ENCODE results near the gene CADM1. TPM values are rescaled to one million over a fixed set of nuclear protein-coding genes. Genes with fewer than 3 reads are reported as not detected.
A peak's percentile ranks its signal among the peaks of the same experiment; 100 is the strongest.

The CADM1 gene
- total and polyA plus RNA-seq, 10 of the 15 experiments (the other 5 are each of a cell fraction or from before 2014, with no cell fraction given) = 0.03 to 0.48 (median 0.15) TPM; not detected in 3

GRCh38 chr11:115471367-115471766 lies 32.8 kb downstream of the CADM1 start:
- Histone ChIP-seq H2AFZ (ENCODE audit: control insufficient read depth, low read depth, low read length) (no peak overlapping the region), H3K36me3 (ENCODE audit: control insufficient read depth in 2 of 2, insufficient read depth in 2 of 2, low read length in 1 of 2) (no peaks in the 10 kb centered on the region), H3K9me3 (replicated peaks; ENCODE audit: control insufficient read depth, insufficient read depth, low read length) (no peaks in the 10 kb centered on the region), H3K4me1 (ENCODE audit: control insufficient read depth, insufficient read depth, low read length) (peaks cover 6% of the 10 kb centered on the region), H3K9ac (ENCODE audit: control insufficient read depth, insufficient read depth, low read length) (no peak overlapping the region), H3K4me3 (no peak overlapping the region), H4K20me1 (ENCODE audit: control insufficient read depth, insufficient read depth) (no peaks in the 10 kb centered on the region), H3K27ac (ENCODE audit: control insufficient read depth, insufficient read depth) (no peak overlapping the region), H3K27me3 (replicated peaks in 1 of 2; ENCODE audit: control insufficient read depth in 2 of 2, insufficient read depth in 2 of 2, low read length in 1 of 2) (peaks cover 0 to under 1% of the 10 kb centered on the region in 2 experiments; a peak in 1 of 4 replicates), H3K4me2 (ENCODE audit: control insufficient read depth, insufficient read depth) (no peak overlapping the region), H3K79me2 (ENCODE audit: control insufficient read depth, insufficient read depth, low read length) (no peaks in the 10 kb centered on the region)
- peak; percentile 40 for DNase-seq (ENCODE audit: low read depth, low spot score)
- peak; percentile 74 for ATAC-seq
- in situ Hi-C loops (cut with MboI) (no loop called here), intact Hi-C loops (cut with micrococcal nuclease; ENCODE audit: unreplicated experiment) (no loop called here)
- no TSS peak for BruUV-seq (replicated peaks)
- TF ChIP-seq JUNB (IDR thresholded peaks at IDR 0.05) (peak; percentile 13; the same call in 1 of the 2 replicates), ZNF274 (IDR thresholded peaks at IDR 0.05; ENCODE audit: insufficient read depth, insufficient read length) (no peak)
- ChIA-PET POLR2A (no interaction called here), CTCF (interaction anchor here (1.2 kb wide), 1 partner anchor 25 kb away, joined by 3 read pairs; no protein-coding TSS in a partner anchor), SMC1A (ENCODE audit: uncharacterized antibody, unreplicated experiment) (interaction anchor here (1.0 kb wide), 1 partner anchor 51 kb away, joined by 3 read pairs; no protein-coding TSS in a partner anchor), RAD21 (ENCODE audit: unreplicated experiment) (no interaction called here)
- 2% methylated on average over 3 of the region's 3 CpGs for WGBS (ENCODE audit: insufficient coverage, insufficient replicate concordance, low lambda C conversion rate, missing lambda C conversion rate)
- no peak for FAIRE-seq

GRCh38 chr11:115470928-115471327 lies 33.3 kb downstream of the CADM1 start:
- H3K4me3 ChIP-seq = no peak overlapping the region
- BruUV-seq (replicated peaks) = no TSS peak

More at GRCh38 chr11:115470928-115471327, 33.3 kb downstream of the CADM1 start:
- no peak overlapping the region for H3K9ac ChIP-seq (ENCODE audit: control insufficient read depth, insufficient read depth, low read length)
- no peaks in the 10 kb centered on the region for H3K27me3 ChIP-seq (replicated peaks in 1 of 2; ENCODE audit: control insufficient read depth in 2 of 2, insufficient read depth in 2 of 2, low read length in 1 of 2)
- ChIA-PET CTCF (interaction anchor here (1.2 kb wide), 1 partner anchor 25 kb away, joined by 3 read pairs; no protein-coding TSS in a partner anchor), RAD21 (ENCODE audit: unreplicated experiment) (no interaction called here), SMC1A (ENCODE audit: uncharacterized antibody, unreplicated experiment) (interaction anchor here (1.0 kb wide), 1 partner anchor 51 kb away, joined by 3 read pairs; no protein-coding TSS in a partner anchor), POLR2A (no interaction called here)
- TF ChIP-seq KLF5 (IDR thresholded peaks at IDR 0.05; ENCODE audit: partially characterized antibody) = no peak
- TF ChIP-seq HDAC6 (IDR thresholded peaks at IDR 0.05; ENCODE audit: unreplicated experiment) = no peak
- TF ChIP-seq USF2 (IDR thresholded peaks at IDR 0.05; ENCODE audit: borderline replicate concordance, low read depth, low read length) = no peak
- TF ChIP-seq MEF2B (IDR thresholded peaks at IDR 0.05; ENCODE audit: partially characterized antibody, poor library complexity, severe bottlenecking) = no peak
- no peak for TF ChIP-seq IRF5 (IDR thresholded peaks at IDR 0.05; ENCODE audit: borderline replicate concordance)
- no peak for TF ChIP-seq IKZF1 (conservative IDR thresholded peaks at IDR 0.05)
- TF ChIP-seq PML (IDR thresholded peaks at IDR 0.05; ENCODE audit: low read length) = no peak
- no peak for TF ChIP-seq IRF4 (IDR thresholded peaks at IDR 0.05; ENCODE audit: low read depth, low read length)
- TF ChIP-seq MTA2 (IDR thresholded peaks at IDR 0.05; ENCODE audit: low read depth) = no peak
- no peak for TF ChIP-seq SMAD1 (IDR thresholded peaks at IDR 0.05; ENCODE audit: low read depth, partially characterized antibody)
- no peak for TF ChIP-seq ZBED1 (IDR thresholded peaks at IDR 0.05; ENCODE audit: borderline replicate concordance)
- TF ChIP-seq POLR2AphosphoS2 (IDR thresholded peaks at IDR 0.05; ENCODE audit: low read depth, low read length) = no peak
- no peak for TF ChIP-seq EP300 (IDR thresholded peaks at IDR 0.05; ENCODE audit: borderline replicate concordance in 1 of 2, control insufficient read depth in 1 of 2, low read depth in 2 of 2, low read length in 2 of 2)
- H2AFZ ChIP-seq (ENCODE audit: control insufficient read depth, low read depth, low read length) = no peak overlapping the region
- no peaks in the 10 kb centered on the region for H3K79me2 ChIP-seq (ENCODE audit: control insufficient read depth, insufficient read depth, low read length)
- intact Hi-C loops (cut with micrococcal nuclease; ENCODE audit: unreplicated experiment) (no loop called here), in situ Hi-C loops (cut with MboI) (no loop called here)
- H3K4me1 ChIP-seq (ENCODE audit: control insufficient read depth, insufficient read depth, low read length) = peaks cover 6% of the 10 kb centered on the region
- no peaks in the 10 kb centered on the region for H4K20me1 ChIP-seq (ENCODE audit: control insufficient read depth, insufficient read depth)
- no peaks in the 10 kb centered on the region for H3K36me3 ChIP-seq (ENCODE audit: control insufficient read depth in 2 of 2, insufficient read depth in 2 of 2, low read length in 1 of 2)
- FAIRE-seq (no peak), DNase-seq (ENCODE audit: low read depth, low spot score) (no peak), ATAC-seq (no peak; the same call in 2 of the 3 replicates)
- WGBS (ENCODE audit: insufficient coverage, insufficient replicate concordance, low lambda C conversion rate, missing lambda C conversion rate) = 33% methylated on average over 3 of the region's 3 CpGs
- H3K4me2 ChIP-seq (ENCODE audit: control insufficient read depth, insufficient read depth) = no peak overlapping the region
- H3K27ac ChIP-seq (ENCODE audit: control insufficient read depth, insufficient read depth) = no peak overlapping the region
- no peaks in the 10 kb centered on the region for H3K9me3 ChIP-seq (replicated peaks; ENCODE audit: control insufficient read depth, insufficient read depth, low read length)
